HG03066 (cell line): ENCODE measurements around the gene ACCS.
A peak's percentile ranks its signal among the peaks of the same experiment; 100 is the strongest.

ENCODE experiments used
- ATAC-seq: cut with Tn5 transposase; IDR thresholded peaks from one replicate; pipeline ENCODE4 v1.9.1; 2021; ENCODE audit warnings: low read depth; ENCODE audit not compliant: unreplicated experiment

ACCS gene

DNA sequence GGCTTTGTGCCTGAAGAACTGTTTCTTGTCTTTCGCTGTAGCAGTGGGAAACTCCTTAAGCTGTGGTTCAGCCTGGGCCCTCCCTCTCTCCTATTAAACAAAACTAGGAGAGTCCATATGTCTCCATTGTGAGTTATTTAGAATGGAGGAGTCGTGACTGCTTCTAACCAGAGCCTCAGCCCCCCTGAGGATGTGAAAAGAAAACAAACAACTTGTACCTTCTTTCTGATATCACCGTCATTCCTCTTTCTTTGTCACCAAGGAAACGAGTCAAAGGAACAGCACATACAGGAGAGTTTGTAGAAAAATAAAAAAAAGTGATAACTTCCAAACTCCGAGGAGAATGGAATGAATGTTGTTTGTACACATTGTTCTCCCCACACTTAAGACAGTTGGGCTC lies 17.8 kb downstream of the ACCS start:
- ATAC-seq: no peak

DNA sequence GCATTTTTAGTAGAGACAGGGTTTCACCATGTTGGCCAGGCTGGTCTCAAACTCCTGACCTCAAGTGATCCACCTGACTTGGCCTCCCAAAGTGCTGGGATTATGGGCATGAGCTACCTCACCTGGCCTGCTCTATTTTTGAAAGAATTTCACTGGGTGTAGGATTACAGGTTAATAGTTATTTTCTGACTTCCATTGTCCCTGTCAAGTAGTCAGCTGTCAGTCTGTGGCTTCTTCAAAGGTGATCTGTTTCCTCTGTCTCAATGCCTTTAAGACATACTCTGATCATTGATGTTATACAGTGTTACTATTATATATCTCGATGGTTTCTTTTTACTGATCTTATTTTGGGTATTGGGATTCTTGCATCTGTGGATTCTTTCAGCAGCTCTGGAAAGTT lies 19.3 kb downstream of the ACCS start:
- no peak for ATAC-seq

DNA sequence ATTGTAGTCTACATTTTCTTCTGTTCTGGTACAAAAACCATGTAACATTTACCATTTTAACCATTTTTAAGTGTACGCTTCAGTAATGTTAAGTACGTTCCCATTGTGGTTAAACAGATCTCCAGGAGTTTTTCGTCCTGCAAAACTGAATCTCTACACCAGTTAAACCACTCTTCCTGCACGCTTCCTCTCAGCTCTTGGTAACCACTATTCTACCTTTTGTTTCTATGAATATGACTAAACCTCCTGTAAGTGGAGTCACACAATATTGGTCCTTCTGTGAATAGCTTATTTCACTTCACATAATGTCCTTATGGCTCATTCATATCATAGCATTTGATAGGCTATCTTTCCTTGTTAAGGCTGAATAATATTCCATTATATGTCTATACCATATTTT lies 22.3 kb downstream of the ACCS start:
- no peak for ATAC-seq

DNA sequence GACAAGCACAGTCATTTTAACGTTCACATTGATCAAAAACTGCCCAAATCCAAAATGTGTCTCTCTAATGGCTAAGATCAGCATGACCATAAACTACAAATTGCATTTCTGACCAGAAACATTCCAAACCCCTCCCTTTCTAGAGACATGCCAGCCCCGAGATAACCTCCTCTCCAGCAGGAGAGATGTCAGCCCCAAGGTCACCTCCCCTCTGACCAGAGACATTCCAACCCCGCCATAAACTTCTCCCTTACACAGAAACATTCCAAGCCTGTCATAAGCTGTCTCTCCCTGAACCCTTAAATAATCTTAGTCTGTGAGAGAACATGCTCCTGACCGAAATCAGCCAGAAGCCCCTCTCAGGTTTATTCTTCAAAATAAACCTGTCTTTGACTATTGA lies 22.8 kb downstream of the ACCS start:
- ATAC-seq: no peak

DNA sequence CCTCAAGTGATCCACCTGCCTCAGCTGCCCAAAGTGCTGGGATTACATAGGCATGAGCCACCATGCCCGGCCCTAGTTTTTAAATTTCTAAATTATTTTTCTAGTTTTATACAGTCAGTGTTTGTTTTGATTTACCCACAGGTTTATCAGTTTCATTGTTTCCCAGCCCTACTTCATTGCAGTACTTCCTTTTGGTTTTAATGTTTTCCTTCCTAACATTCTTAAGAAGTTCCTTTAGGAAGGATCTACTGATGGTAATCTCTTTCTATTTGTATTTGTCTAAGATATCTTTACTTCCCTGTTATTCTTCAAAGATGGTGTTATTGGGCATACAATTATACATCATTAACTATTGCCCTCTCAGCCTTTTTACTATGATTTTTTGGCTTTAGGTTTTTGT lies 24.5 kb downstream of the ACCS start:
- ATAC-seq: no peak

DNA sequence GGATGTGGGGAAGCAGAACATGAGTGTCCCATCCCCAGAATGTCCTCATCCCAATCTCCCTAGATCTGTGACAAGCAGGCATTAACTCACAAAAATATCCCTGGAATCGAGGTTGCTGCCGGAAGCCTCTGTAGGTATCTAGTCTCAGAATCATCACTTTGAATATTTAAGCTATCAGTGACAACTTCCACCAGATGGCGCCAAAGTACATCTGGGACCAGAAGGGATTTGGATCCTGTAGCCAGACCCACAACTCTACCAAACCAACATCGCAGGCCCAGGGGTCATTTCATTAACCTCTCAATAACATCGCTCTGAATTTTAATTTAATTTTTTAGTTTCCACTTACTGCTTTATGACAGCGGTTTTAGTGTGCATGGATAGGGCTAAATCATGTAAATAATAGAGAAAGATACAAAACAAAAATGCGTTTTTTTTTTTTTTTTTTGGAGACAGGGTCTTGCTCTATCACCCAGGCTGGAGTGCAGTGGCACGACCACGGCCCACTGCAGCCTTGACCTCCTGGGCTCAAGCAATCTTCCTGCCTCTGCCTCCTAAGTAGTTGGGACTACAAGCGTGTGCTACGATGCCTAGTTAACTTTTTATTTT lies 28.3 kb downstream of the ACCS start:
- ATAC-seq: no peak

DNA sequence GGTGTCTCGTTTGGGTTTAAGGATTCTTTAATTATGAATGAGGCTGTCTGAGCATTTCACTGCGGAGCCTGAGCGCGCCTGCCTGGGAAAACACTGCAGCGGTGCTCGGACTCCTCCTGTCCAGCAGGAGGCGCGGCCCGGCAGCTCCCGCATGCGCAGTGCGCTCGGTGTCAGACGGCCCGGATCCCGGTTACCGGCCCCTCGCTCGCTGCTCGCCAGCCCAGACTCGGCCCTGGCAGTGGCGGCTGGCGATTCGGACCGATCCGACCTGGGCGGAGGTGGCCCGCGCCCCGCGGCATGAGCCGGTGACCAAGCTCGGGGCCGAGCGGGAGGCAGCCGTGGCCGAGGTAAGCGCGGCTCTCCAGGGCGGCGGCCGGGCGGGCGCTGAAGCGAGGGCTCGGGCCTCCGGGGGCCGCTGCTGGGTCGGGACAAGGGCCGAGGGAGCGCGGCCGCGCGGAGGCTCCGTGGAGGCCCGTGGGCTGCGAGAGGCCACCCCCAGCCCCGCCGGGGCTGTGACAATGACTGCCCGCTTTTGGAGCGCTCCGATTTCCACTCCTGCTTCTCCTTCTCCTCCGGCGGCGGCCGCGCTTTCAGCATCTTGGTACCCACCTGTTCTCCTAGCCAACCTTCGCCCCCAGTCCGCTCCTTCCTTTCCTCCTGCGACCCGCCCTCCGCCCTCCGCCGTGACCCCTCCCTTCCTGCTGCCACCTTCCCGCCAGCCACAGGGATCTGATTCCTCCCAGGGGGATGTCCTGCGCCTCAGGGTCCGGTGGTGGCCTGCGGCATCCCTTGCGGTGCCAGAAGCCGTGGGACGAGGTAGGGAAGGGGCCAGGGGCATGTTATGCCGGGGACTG lies 29.7 kb downstream of the ACCS start, which contains the start of gene EXT2:
EXT2 (plus strand) TSS at position 173 of the 854 bp plus-strand sequence. CDS start 12,035 bp downstream, outside the sequence.
- peak; percentile 93 for ATAC-seq

DNA sequence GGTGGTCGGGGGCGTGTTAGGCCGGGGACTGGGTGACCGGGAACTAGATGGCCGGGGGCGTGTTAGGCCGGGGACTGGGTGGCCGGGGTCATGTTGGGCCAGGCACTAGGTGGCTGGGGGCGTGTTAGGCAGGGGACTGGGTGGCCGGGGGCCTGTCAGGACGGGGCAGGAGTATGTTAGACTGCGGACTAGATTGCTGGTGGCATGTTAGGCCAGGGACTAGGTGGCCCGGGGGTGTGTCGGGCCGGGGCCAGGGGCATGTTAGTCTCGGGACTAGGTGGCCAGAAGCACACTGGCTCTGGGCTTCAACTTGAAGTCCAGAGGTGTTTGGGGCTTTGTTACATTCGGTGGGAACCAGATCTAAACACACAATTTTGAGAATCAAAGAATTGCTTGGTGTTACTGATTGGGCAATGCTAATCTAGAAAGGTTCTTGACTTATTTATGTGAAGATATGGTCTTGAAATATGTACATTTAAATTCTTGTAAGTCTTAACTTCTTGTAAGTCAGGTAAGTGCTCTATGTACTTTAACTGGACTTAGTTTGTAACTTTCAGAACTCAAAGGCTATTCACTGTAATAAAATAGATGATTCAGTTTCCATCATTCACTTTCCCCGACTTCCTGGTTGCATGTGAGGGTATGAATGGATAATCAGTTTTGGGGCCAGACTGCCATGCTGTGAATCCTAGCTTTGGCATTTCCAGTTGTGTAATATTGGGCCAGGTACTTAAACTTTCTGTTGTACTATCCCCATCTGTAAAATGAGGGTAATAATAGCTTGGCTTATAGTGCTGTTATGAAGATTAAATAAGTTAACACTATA lies 30.5 kb downstream of the ACCS start:
- ATAC-seq: peak; percentile 5

DNA sequence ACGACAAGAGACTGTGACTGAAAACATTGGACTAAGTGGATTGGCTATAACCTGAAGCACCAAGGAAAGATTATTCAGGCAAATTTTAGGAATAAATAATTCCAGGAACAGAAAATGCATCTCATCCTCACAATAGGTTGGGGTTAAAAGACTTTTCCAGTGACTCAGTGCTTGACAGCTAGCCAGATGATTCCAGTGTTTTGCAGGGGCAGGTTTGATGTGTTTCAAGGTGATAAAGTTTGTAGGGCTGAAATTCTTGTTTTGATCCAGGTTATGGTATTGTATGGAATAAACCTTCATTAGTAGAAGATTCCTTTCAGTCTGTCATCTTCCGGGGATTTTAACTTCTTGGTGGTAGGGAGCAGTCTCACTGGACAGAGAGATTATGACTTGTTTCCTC lies 31.8 kb downstream of the ACCS start:
- no peak for ATAC-seq

DNA sequence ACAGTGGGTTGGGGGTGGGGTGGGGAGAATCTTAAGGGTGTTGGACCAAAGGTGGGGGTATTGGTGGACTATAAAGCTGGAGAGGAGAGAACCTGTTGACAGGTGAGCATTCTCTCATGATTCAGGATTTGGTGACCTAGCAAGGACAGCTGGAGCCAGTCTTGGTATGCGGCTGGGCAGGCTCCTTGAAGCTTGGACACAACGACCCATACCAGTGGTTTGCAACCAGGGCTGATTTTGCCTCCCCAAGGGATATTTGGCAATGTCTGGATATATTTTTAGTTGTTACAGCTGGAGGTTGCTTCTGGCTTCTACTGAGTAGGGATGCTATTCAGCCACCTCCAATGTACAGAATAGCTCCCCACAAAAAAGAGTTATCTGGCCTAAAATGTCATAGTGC lies 35.0 kb downstream of the ACCS start:
- ATAC-seq: no peak

DNA sequence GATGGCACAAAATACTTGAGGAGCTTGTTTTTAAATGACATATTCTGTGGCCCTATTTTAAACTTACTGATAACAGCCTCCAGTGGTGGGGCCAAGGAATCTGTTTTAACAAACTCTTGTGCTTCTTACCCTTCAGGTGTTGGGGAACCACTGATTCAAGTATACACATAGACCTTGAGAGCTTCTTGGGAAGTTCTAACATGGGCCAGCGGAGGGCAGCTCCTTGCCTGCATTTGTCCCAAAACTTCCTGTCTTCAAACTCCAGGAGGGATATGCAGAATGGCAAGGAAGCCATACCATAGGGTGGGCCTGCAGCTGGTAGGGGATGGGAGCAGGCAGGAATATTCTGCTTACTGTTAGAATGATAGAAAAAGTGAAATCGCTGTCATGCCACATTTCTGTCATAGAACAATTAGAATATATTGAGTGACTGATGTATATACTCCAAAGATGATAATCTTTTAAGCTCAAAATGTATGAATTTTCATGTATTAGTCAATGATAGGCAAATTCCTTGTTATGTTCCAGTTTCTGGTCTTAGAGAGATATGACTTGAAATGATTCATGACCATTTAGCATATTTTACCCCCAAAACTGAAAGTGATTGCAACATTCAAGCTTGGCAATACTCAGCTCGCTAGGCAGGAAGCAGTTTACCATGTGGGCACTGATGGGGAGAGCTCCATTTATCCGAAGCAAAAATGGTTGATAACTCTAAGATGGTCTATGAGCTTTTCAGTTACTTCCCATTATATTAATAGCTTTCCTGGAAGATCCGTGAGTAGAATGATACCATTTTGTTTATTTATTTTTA lies 38.6 kb downstream of the ACCS start:
- ATAC-seq: no peak

DNA sequence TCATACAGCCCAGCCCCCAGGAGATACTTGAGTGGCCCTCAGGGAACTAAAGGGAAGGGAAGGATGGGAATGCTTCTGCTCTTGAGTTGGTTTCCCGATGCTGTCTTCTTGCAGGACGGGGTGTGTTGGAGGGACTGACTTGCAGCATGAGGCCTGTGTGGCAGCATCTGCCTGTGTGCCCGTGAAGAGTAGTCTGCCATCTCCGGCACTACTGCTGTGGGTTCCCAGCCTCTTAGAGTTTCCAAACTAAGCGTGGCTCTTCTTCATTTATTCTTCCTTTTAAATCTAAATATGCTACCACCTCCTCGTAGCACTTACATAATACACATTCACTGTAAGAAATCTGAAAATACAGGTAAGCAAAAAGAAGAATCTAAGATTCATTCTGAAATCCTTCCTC lies 42.2 kb downstream of the ACCS start:
- ATAC-seq: no peak

DNA sequence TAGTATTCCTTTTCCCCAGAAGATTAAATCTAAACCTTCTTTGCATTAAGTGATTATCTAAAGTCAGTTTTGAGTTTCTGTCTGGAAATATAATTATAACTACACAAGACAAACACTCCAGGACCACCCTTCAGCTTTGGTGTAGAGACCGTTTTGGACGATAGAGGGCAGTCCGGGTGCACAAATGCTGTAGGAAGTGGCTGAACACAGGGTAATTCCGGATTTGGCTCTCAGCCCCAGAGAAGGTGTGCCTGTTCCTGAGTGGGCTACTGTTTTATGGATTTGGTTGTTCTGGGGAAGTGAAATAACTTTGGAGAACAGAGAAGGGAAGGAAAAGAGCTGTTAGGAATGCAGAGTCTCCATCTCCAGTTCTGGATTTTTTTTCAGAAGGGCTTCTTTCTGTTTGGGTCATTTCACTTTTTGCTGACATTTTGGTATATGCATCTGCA lies 44.2 kb downstream of the ACCS start:
- ATAC-seq: peak; percentile 97

DNA sequence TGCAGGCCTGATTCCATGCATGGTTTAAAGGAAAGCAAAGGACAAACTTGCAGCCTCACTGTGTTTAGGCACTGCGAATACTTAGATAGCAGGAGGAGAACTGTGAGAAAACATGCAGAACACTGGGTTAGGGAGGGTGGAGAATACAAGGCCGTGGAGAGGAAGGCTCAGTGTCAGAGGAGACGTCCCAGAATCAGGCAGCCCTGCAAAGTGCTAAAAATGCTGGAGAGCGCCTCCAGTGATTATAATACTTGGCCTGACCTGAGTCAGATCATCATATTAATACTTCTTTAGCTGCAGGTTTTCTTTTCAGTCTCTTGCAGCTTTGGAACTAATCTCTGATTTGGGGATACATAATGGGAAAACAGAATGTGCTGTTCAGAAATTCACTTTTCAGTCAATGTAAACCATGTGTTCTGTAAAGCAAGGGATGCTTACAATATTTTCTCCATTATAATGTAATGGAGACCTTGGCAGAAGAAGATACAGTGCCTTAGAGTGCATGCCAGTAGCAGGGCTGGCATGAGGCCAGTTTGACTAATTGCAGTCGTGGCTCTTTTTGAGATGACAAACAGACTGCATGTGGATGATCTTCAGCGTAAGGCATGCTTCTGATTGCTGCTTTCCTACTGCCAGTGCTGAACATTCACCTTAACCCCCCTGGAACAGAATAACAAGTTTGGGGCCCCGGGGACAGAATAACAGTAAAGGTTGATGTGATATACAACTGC lies 46.2 kb downstream of the ACCS start:
- ATAC-seq: no peak

DNA sequence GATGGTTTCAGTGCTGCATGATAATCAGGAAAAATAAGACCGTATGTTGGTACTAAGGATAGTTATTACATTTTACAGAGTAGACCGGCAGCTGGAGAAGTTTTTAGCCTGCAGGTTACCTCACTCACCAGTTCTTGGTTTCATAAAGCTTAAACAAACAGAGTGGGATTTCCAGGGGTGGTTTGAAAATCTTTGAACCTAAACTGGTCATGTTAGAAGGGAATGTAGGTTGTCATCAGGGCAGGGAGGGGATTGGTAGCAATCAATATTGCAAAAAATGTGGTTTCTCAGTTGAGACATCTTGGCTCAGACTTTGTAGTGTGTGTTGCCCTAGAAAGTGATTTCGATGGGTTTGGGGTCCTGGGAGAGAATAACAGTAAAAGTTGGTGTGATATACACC lies 46.9 kb downstream of the ACCS start:
- ATAC-seq: no peak

DNA sequence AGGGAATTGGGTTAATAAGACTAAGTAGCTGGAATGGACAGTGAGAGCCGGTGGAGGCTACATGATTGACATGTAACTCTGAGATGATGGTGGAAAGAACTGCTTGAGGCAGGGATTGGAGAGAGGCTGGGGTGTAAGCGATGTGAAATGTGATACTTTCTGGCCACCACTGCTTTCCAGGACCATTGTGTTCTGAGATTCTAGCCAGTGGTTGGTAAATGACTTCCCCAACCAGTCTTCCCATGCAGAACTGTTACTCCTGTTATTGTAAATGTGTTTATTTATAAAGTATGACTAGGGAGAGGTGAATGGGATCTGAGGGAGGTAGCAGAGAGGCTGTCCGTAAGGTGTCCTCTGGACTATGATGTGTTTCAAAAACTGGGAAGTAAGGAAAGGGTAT lies 47.5 kb downstream of the ACCS start:
- no peak for ATAC-seq

DNA sequence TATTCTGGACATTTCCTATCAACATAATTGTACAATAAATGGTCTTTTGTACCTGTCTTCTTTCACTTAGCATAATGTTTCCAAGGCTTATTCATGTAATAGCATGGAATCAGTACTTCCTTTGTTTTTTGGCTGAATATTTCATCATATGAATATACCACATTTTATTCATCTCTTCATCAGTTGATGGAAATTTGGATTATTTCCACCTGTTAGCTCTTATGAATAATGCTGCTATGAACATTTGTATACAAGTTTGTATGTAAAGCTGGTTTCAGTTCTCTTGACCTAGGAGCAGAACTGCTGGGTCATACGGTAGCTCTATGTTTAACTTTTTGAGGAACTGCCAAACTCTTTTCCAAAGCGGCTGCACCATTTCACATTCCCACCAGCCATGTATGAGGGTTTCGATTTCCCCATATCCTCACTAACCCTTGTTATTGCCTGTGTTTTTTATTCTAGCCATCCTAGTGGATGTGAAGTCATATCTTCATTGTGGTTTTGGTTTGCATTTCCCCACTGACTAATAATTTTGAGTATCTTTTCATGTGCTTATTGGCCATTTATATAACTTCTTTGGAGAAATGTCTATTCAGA lies 50.3 kb downstream of the ACCS start:
- no peak for ATAC-seq

DNA sequence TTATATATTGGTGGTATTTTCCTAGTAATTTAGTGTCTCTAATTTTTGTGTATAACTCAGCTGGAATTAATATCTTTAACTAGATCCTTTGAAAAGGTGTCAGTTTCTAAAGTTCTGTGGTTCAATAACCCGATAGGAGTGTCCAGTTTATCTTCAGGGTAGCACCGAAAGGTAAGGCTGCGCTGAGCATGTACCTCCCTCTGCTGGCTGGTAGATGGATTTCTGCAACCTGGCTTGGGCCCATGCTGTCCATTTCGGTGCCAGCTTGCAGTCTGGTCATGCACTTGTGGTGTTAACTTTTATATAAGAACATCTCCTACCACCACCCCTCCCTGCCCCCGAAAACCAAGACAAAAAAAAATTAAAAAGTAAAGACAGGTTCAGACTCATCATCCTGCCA lies 54.1 kb downstream of the ACCS start:
- ATAC-seq: no peak

DNA sequence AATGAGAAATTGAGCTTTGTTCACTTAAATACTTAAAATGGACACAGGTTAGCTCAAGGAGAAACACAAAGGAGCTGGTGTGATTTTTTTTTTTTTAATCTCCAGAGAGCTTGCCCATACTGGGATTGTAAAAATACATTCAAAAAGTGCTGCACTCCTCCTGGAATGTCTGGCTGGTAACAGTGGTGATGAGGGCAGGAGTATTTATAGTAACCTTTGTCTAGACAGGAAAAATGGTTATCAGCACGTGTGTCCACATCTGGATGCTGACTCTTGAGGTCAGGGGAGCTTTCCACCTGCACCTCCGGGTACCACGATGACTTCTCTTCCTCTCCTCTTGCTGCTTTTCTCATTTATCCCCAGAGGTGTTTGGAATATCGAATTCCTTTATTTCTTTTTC lies 59.5 kb downstream of the ACCS start:
- no peak for ATAC-seq
